GM12875 (cell line): ENCODE measurements around the gene DUSP3.

Experiments used
- H3K4me3 ChIP-seq: one replicate; pipeline ENCODE4 v1.5.1; 2011; ENCODE audit warnings: low read depth, low read length, control low read depth
- CTCF ChIP-seq: IDR thresholded peaks from 2 replicates; pipeline ENCODE4 v1.5.1; 2011; ENCODE audit warnings: low read depth, mild to moderate bottlenecking, control low read depth, inconsistent platforms, low read length, moderate library complexity, borderline replicate concordance; ENCODE audit not compliant: insufficient read depth

The DUSP3 gene

GRCh38 chr17:43721537-43722268, 57.1 kb downstream of the DUSP3 start:
- no peak for TF ChIP-seq CTCF
- no peak overlapping the region for H3K4me3 ChIP-seq

- H3K4me3 ChIP-seq: peak overlapping the region; percentile 76
- TF ChIP-seq CTCF: no peak
Observed at GRCh38 chr17:43720311-43721060, 58.3 kb downstream of the DUSP3 start.

DNA sequence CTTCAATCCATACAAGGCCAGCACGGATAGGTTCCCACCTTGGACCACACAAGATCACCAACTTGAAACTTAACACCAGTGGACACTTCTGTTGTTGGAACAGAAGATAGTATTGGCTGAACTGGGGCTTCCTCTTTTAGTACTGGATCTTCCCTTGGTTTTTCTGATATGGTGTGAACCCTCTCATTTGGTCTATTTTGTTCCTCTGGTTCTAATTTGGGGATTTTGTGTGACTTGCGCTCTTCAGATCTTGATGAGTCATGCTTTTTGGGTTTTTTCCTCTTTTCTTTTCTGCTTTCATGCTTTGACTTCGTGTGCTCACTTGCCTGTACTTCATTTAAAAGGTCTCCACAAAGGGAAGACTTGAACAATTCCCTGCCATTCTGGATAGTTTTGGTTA, 59.2 kb downstream of the DUSP3 start:
- H3K4me3 ChIP-seq: no peak overlapping the region
- no peak for TF ChIP-seq CTCF

DNA sequence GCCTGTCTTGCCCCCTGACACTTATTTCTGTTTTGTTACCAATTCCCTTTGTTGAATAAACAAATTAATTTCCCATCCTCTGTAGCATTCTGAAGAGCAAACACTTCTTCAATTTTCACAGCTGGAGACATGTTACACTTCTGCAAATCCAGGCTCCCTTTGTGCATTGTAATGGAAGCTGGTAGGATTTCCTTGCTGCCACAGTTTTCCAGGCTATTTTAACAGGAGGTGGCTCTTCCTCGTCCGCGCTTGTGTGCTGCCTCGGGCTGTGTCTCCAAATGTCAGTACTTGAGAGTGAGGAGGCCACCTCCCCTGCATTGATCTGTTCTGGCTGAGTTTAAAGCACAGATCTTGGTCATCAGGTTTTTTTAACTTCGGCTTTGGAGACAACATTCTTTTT, 60.2 kb downstream of the DUSP3 start:
- H3K4me3 ChIP-seq: no peak overlapping the region
- no peak for TF ChIP-seq CTCF

DNA sequence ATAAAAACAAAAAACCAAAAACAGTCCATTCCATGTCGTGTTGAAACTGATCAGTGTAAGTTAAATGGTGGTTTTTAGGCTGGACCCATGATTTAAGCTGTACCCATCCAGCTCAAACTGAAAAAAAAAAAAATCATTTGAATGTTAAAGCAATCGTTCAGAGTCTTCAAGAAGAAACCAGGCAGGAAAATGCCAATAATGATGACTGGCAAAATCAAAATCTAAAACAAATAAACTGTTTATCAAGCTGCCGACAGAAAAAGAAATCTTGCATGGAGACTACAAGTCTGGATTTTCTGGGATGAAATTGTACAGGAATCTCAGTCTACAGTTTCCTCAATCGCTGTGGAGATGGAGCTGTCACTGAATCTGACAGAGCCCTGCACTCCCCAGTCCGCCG, 60.9 kb downstream of the DUSP3 start:
- H3K4me3 ChIP-seq: no peak overlapping the region

More for the DNA sequence above, 60.9 kb downstream of the DUSP3 start:
- no peak for TF ChIP-seq CTCF
